Suprapubic skin (tissue), 3 donors: ENCODE measurements around the gene TMEM94.

ENCODE experiments used
- CTCF ChIP-seq, 2 donors: fragments of 200-600 bp in 1 of 2; fragments of 450-650 bp in 1 of 2; sonication (generic) in 1 of 2; IDR thresholded peaks; one replicate each; pipeline ENCODE4 v1.5.1; 2016 to 2019; ENCODE audit warnings: antibody characterized with exemption in 2 of 2, mild to moderate bottlenecking in 1 of 2, moderate library complexity in 1 of 2
- EP300 ChIP-seq: sonication (generic); formaldehyde crosslinking; IDR thresholded peaks from one replicate; pipeline ENCODE4 v1.6.1; 2017; ENCODE audit warnings: antibody characterized with exemption
- POLR2A ChIP-seq, 2 donors: fragments of 450-650 bp; IDR thresholded peaks; one replicate each; pipeline ENCODE4 v1.6.1; 2017; ENCODE audit warnings: antibody characterized with exemption in 2 of 2, mild to moderate bottlenecking in 2 of 2, moderate library complexity in 2 of 2

- TF ChIP-seq CTCF (IDR thresholded peaks at IDR 0.05) (no peak), POLR2A (IDR thresholded peaks at IDR 0.05) (no peak), EP300 (no peak)
Measured at GRCh38 chr17:75417054-75417580, 39.3 kb upstream of the TMEM94 start.
